GM04504 (cell line): ENCODE data around the gene SPOCK3.
"Not testable (repeated sequence)": the region's sequence is repeated elsewhere in the genome, so short reads cannot be mapped to it uniquely, and the experiment has no call there.

ENCODE experiments used
- DNase-seq: peaks from one replicate; pipeline ENCODE4 v3.0.0-alpha.2; 2012; ENCODE audit warnings: low read depth

The SPOCK3 gene

GRCh38 chr4:166823126-166823525 is 411.2 kb downstream of the SPOCK3 start:
- no peak for DNase-seq

DNA sequence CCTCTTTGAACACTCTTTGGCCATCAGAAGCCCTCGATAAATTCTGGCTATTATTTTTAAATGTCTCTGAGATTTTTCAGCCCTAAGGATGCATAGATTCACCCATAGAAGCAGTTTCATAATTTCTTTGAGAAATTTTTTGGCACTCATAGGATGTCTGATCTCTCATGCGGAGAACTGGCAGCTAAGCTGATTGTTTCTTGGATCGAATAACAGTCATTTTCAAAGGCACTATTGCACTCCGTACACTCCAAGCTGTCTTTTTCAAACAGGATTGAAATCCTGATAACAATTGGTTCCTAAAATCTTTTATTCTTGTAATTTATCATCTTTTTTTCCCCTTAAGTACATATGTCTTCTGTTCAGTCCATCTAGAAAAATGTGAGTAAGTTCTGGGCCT is 411.9 kb downstream of the SPOCK3 start:
- no peak for DNase-seq

DNA sequence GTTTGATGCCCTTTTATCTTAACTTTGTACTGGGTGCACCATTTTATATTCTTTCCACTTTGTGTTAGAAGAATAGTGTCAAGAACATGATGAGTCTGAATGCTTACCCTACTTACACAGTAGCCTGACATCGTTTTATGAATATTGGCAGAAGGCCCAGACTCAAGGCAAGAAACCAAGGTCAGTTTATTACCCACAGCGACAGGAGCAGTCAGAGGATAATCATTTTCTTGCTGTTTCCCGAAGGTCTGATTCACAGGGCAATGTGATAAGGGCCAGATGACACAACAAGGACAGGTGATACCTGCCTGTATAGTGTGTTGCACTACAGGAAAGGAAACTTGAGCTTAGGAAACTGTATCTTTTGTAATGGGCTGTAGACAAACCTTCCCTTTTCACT is 417.4 kb downstream of the SPOCK3 start:
- DNase-seq, result no peak

DNA sequence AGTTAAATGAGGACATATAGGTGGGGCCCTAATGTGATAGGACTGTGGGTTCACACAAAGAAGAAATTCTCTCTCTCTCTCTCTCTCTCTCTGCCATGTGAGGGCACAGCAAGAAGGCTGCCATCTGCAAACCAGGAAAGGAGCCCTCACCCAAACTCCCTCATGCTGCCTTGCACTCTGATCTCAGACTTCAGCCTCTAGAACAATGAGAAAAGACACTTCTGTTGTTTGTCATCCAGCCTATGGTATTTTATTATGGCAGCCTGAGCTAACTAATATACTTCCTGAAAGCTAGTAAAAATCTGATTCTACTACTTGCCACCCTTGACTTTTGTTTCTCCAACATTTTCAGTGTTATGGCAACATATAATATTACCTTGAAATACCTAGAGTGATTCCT is 425.9 kb downstream of the SPOCK3 start:
- no peak for DNase-seq

DNA sequence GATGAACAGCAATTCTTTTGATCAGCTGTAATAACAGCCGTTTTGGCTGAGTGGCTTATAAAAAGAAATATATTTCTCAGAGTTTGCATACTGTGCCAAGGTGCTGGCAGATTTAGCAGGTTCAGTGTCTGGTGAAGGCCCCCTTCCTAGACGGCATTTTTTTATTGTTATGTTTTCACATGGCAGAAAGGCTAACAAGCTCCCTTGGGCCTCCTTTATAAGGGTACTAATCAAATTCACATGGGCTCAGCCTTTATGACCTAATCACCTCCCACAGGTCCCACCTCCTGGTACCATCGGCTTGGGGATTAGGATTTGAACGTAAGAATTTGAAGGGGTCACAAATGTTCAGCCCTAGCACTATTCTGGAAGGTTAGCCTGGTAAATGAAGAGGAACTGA is 431.9 kb downstream of the SPOCK3 start:
- DNase-seq, result no peak

- no peak for DNase-seq
Measured at GRCh38 chr4:166798126-166798525, 436.2 kb downstream of the SPOCK3 start.

DNA sequence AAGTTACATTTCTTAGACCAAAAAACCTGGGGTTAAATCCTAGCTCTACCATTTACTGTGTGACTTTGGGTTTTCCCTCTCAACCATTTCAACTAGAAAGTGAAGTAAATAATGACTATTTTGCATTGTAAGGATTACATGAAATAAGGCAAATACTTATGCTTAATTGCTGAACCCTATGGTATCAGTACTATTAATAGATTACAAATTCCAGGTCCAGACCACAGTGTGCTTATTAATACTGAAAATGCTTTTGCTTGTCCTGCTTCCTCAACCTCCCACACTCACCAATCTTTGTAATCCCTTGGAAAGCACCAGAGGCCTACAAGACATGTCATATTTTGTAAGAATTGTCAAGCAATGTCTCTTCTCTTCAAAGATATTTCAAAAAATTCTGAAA is 456.5 kb downstream of the SPOCK3 start:
- no peak for DNase-seq

- no peak for DNase-seq
Measured at GRCh38 chr4:166763018-166763417, 471.3 kb downstream of the SPOCK3 start.

DNA sequence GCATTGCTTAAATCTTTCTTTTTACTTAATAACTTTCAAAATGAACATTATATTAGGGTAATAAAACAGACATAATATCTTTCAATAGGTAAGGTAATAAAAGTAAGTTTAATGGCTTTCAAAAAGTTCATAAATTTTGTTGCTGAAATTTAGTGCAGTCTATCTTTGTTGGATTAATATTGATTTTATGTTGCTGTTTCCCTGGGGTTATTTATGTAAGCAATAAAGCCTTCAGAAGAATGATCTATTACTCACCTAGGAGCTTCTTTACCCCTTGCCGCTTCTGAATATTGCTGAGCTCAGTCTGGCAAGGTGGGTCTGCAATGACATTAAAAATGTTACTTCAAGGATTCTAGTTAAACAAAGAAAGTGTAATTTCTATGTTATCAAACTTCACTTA is 492.6 kb downstream of the SPOCK3 start:
- no peak for DNase-seq

DNA sequence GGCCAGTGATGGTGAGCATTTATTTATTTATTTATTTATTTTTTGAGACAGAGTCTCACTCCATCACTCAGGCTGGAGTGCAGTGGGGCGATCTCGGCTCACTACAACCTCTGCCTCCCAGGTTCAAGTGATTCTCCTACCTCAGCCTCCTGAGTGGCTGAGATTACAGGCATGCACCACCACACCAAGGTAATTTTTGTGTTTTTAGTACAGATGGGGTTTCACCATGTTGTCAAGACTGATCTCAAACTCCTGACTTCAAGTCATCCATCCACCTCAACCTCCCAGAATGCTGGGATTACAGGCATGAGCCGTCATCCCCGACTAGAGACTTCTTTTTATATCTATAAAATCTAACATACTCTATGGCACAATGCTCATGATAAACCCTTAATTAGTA is 495.1 kb downstream of the SPOCK3 start:
- DNase-seq, result not testable (repeated sequence)

GRCh38 chr4:166737430-166737829 is 496.9 kb downstream of the SPOCK3 start:
- no peak for DNase-seq

- no peak for DNase-seq
Measured at GRCh38 chr4:166735553-166735952, 498.7 kb downstream of the SPOCK3 start.

- no peak for DNase-seq
Measured at GRCh38 chr4:166734797-166735196, 499.5 kb downstream of the SPOCK3 start.

DNA sequence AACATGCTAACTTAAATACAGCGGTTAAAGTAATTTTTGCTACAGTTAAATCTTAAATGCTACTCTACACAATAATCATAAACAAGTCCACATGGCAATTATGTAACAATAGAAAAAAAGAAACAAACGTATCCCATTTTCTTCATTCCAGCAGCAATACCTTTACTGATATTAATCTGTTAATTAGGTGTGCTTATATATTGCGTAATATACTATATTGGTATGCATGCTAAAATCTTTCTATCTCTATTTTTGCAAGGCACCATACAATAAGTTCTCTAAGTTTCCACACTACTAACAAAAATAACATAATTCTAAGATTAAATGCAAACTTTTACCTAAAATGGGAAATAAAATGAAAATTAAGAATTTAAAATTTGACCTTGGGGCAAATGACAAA is 500.6 kb downstream of the SPOCK3 start:
- no peak for DNase-seq

- DNase-seq, result no peak
Measured at GRCh38 chr4:166726832-166727231, 507.5 kb downstream of the SPOCK3 start.

GRCh38 chr4:166724369-166724768 is 509.9 kb downstream of the SPOCK3 start:
- no peak for DNase-seq

DNA sequence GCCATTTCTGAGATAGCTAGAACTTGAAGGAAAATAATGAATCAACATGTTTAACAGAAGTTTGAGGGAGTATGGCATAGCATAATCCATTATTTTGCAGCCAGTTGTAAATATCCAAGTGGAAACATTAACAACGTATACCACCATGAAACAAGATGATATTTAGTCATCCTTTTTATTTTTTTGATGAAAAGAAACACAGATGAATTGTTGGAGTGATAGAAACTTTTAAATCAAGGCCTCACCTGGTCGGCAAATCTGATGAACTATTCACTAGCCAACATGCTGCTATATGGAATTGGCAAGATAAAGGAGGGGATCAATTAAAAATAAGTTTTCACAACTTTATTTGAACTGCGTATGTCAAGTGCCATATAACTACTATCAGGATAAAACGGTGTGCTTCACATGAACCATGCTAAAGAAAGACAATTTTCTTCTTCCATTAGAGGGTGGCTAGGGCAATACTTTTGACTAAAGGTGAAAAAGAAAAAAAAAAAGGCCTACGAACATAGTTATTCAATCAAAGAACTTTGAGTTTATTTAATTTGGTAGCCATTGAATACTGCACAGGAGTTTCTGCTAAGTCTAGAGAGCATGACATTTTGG is 510.7 kb downstream of the SPOCK3 start:
- DNase-seq, result no peak

DNA sequence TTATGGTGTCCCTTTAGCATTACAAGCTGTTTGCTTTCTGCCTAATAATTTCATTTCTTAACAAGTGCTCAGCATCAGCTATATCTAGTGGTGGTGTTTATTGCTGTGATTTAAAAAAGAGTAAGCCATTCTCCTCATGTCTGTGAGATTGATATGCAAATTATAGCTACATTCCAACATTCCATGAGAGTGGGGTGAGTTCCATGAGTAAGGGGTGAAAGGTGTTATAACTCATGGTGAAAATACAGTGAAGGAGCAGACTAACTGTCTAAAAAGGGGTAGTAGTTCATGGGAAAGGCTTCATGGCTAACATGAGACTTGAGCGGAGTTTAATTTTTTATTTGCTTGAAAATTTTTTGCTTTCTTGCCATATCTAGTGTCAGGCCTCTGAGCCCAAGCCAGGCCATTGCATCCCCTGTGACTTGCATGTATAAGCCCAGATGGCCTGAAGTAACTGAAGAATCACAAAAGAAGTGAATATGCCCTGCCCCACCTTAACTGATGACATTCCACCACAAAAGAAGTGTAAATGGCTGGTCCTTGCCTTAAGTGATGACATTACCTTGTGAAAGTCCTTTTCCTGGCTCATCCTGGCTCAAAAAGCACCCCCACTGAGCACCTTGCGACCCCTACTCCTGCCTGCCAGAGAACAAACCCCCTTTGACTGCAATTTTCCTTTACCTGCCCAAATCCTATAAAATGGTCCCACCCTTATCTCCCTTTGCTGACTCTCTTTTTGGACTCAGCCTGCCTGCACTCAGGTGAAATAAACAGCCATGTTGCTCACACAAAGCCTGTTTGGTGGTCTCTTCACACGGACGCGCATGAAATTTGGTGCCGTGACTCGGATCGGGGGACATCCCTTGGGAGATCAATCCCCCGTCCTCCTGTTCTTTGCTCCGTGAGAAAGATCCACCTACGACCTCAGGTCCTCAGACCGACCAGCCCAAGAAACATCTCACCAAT is 518.3 kb downstream of the SPOCK3 start:
- not testable (repeated sequence) for DNase-seq

- no peak for DNase-seq
Measured at GRCh38 chr4:166700592-166700991, 533.7 kb downstream of the SPOCK3 start.

- no peak for DNase-seq
Measured at GRCh38 chr4:166688835-166689234, 545.5 kb downstream of the SPOCK3 start.

GRCh38 chr4:166687828-166688227 is 546.5 kb downstream of the SPOCK3 start:
- DNase-seq, result no peak
